ENCODE data around the gene DNAAF3.
"Not testable (repeated sequence)": the region's sequence is repeated elsewhere in the genome, so short reads cannot be mapped to it uniquely, and the experiment has no call there.

DNA sequence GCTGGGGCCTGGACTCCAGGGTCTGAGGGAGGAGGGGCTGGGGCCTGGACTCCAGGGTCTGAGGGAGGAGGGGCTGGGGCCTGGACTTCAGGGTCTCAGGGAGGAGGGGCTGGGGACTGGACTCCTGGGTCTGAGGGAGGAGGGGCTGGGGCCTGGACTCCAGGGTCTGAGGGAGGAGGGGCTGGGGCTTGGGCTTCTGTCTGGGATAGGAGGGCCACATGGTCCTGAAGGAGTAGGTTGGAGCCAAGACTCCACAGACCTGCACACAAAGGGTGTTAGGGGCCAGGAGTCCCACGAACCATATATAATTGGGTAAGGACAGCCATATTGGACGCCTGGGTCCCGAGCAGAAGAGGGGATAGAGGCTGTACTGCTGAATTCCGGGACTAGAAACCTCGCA, 10.6 kb downstream of the DNAAF3 start:
- TF ChIP-seq YY1 (IDR thresholded peaks at IDR 0.05; ENCODE audit: insufficient read depth, insufficient read length); ZNF274 (IDR thresholded peaks at IDR 0.05; ENCODE audit: low read depth, low read length); SUZ12 (IDR thresholded peaks at IDR 0.05; ENCODE audit: extremely low read depth, insufficient read depth, insufficient read length): not testable (repeated sequence)
